ENCODE data around the gene GAS2L2.
A peak's percentile ranks its signal among the peaks of the same experiment; 100 is the strongest.

Gene GAS2L2

GRCh38 chr17:35734396-35734795 lies 18.6 kb downstream of the GAS2L2 start:
- H3K4me3 ChIP-seq (ENCODE audit: low read depth, low read length), result no peak overlapping the region
- no peak for TF ChIP-seq CTCF (IDR thresholded peaks at IDR 0.05; ENCODE audit: control insufficient read depth, extremely low read depth, insufficient read depth)
- DNase-seq (ENCODE audit: low read depth), result no peak

- no peak for DNase-seq (ENCODE audit: low read depth)
- no peak for TF ChIP-seq CTCF (IDR thresholded peaks at IDR 0.05; ENCODE audit: control insufficient read depth, extremely low read depth, insufficient read depth)
- H3K4me3 ChIP-seq (ENCODE audit: low read depth, low read length), result no peak overlapping the region
These were observed 19.7 kb downstream of the GAS2L2 start for GRCh38 chr17:35733366-35733765.

- no peak for TF ChIP-seq CTCF (IDR thresholded peaks at IDR 0.05; ENCODE audit: control insufficient read depth, extremely low read depth, insufficient read depth)
- DNase-seq (ENCODE audit: low read depth), result no peak
- no peak overlapping the region for H3K4me3 ChIP-seq (ENCODE audit: low read depth, low read length)
These were observed 20.3 kb downstream of the GAS2L2 start for GRCh38 chr17:35732806-35733136.

- no peak for DNase-seq (ENCODE audit: low read depth)
- no peak for TF ChIP-seq CTCF (IDR thresholded peaks at IDR 0.05; ENCODE audit: control insufficient read depth, extremely low read depth, insufficient read depth)
- H3K4me3 ChIP-seq (ENCODE audit: low read depth, low read length), result peak overlapping the region; percentile 41
These were observed 20.9 kb downstream of the GAS2L2 start for GRCh38 chr17:35731917-35732805.

- H3K4me3 ChIP-seq (ENCODE audit: low read depth, low read length), result peak within 1 kb of the TSS; percentile 41
- no peak for TF ChIP-seq CTCF (IDR thresholded peaks at IDR 0.05; ENCODE audit: control insufficient read depth, extremely low read depth, insufficient read depth)
- DNase-seq (ENCODE audit: low read depth), result no peak
These were observed 21.7 kb downstream of the GAS2L2 start, which contains the start of gene RASL10B for GRCh38 chr17:35731239-35731916. Gene RASL10B, plus strand, starts transcription at chr17:35731639. Its CDS starts 3,546 bp downstream, at chr17:35735185.

- no peak for TF ChIP-seq CTCF (IDR thresholded peaks at IDR 0.05; ENCODE audit: control insufficient read depth, extremely low read depth, insufficient read depth)
- H3K4me3 ChIP-seq (ENCODE audit: low read depth, low read length), result no peak overlapping the region
- no peak for DNase-seq (ENCODE audit: low read depth)
These were observed 22.5 kb downstream of the GAS2L2 start for GRCh38 chr17:35730400-35731005.
